Hypothalamus (tissue), 51 donors: Measurements from ENCODE around the gene AKAP7.
"Not testable (repeated sequence)": the region's sequence is repeated elsewhere in the genome, so short reads cannot be mapped to it uniquely, and the experiment has no call there.

Experiments used
- DNase-seq, 51 donors: peaks; one replicate each; lab custom pipeline; 2025; lab: John Stamatoyannopoulos, UW

AKAP7 gene

GRCh38 chr6:131250936-131251335 lies 115.7 kb downstream of the AKAP7 start:
- DNase-seq: no peak

GRCh38 chr6:131251590-131252199 lies 116.4 kb downstream of the AKAP7 start:
- DNase-seq: peak in 2 of 51 donors; percentile 6 to 15

- no peak for DNase-seq
Measured at GRCh38 chr6:131255434-131255833, 120.2 kb downstream of the AKAP7 start.

- no peak for DNase-seq
Measured at GRCh38 chr6:131255911-131256310, 120.6 kb downstream of the AKAP7 start.

GRCh38 chr6:131257104-131257503 lies 121.8 kb downstream of the AKAP7 start:
- DNase-seq: no peak

- DNase-seq: no peak
Measured at GRCh38 chr6:131258010-131258652, 122.9 kb downstream of the AKAP7 start.

GRCh38 chr6:131258816-131259476 lies 123.7 kb downstream of the AKAP7 start:
- DNase-seq: no peak

- not testable (repeated sequence) for DNase-seq
Measured at GRCh38 chr6:131260960-131261359, 125.7 kb downstream of the AKAP7 start.

GRCh38 chr6:131262060-131262459 lies 126.8 kb downstream of the AKAP7 start:
- DNase-seq: no peak

- no peak for DNase-seq
Measured at GRCh38 chr6:131265939-131266338, 130.7 kb downstream of the AKAP7 start.

GRCh38 chr6:131268303-131268702 lies 133.0 kb downstream of the AKAP7 start:
- no peak for DNase-seq

- no peak for DNase-seq
Measured at GRCh38 chr6:131269565-131270391, 134.5 kb downstream of the AKAP7 start.

- no peak for DNase-seq
Measured at GRCh38 chr6:131270534-131270933, 135.3 kb downstream of the AKAP7 start.

- no peak for DNase-seq
Measured at GRCh38 chr6:131275273-131275672, 140.0 kb downstream of the AKAP7 start.

- no peak for DNase-seq
Measured at GRCh38 chr6:131277591-131277990, 142.3 kb downstream of the AKAP7 start.

GRCh38 chr6:131281471-131282270 lies 146.4 kb downstream of the AKAP7 start:
- DNase-seq: peak in 44 of 51 donors; percentile 10 to 83 (median 50)

- DNase-seq: no peak
Measured at GRCh38 chr6:131282365-131282764, 147.1 kb downstream of the AKAP7 start.

GRCh38 chr6:131283466-131284175 lies 148.4 kb downstream of the AKAP7 start:
- DNase-seq: no peak

- DNase-seq: no peak
Measured at GRCh38 chr6:131285548-131285947, 150.3 kb downstream of the AKAP7 start.
